ENCODE results near the gene ZBTB43. TPM values are rescaled to one million over a fixed set of nuclear protein-coding genes. Genes with fewer than 3 reads are reported as not detected.

The ZBTB43 gene
- total RNA-seq, 1 experiment from 2014 or later = 15.4 TPM

DNA sequence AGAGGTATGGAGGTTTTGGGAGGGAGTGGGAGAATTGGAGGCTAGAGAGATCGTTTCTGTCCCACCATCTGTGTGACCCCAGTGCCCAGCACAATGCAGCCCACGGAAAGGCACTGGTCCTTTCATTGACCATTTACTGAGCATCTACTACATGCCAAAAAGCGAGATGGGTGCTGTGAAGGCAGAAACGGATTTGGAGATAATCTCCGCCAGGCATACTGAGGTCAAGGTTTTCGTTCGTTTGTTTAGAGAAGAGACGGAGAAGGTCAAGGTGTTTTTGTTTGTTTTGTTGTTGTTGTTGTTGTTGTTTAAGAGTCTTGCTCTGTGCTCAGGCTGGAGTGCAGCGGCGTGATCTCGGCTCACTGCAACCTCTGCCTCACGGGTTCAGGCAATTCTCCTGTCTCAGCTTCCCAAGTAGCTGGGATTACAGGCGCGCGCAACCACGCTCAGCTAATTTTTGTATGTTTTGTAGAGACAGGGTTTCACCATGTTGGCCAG is 593 bp upstream of the ZBTB43 start:
- POLR2A ChIA-PET = interaction anchor here (0.7 kb wide), 1 partner anchor 13 kb away, joined by 4 read pairs; no protein-coding TSS in a partner anchor

More for the DNA sequence above, 593 bp upstream of the ZBTB43 start:
- H3K27me3 ChIP-seq (ENCODE audit: insufficient read depth, low read length) = no peaks in the 10 kb centered on the region
- H3K9ac ChIP-seq (ENCODE audit: low read length) = peak overlapping the region; percentile 75
- TF ChIP-seq JUND (IDR thresholded peaks at IDR 0.05) = no peak
- no peak for TF ChIP-seq ZFX (IDR thresholded peaks at IDR 0.05)
- TF ChIP-seq CBX3 (IDR thresholded peaks at IDR 0.05; ENCODE audit: low read depth) = no peak
- TF ChIP-seq, protein P1, sequence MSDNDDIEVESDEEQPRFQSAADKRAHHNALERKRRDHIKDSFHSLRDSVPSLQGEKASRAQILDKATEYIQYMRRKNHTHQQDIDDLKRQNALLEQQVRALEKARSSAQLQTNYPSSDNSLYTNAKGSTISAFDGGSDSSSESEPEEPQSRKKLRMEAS (IDR thresholded peaks at IDR 0.05) = no peak
- TF ChIP-seq REST (IDR thresholded peaks at IDR 0.05; ENCODE audit: low read depth) = no peak
- no peak for TF ChIP-seq EZH2 (IDR thresholded peaks at IDR 0.05)
- TF ChIP-seq SRF (IDR thresholded peaks at IDR 0.05; ENCODE audit: low read depth) = no peak
- TF ChIP-seq ZNF274 (IDR thresholded peaks at IDR 0.05; ENCODE audit: low read depth, low read length) = no peak
- no peak for TF ChIP-seq TCF7L2 (IDR thresholded peaks at IDR 0.05; ENCODE audit: borderline replicate concordance, extremely low read depth, insufficient read depth, insufficient read length)
- TF ChIP-seq ZBTB33 (IDR thresholded peaks at IDR 0.05; ENCODE audit: extremely low read depth, insufficient replicate concordance, low read length) = no peak
- TF ChIP-seq ATF3 (IDR thresholded peaks at IDR 0.05) = no peak
- TF ChIP-seq RAD21 (IDR thresholded peaks at IDR 0.05; ENCODE audit: low read depth) = no peak
- ATAC-seq (peak; percentile 35; the same call in 1 of the 2 replicates), DNase-seq (ENCODE audit: low read depth, low spot score) (no peak)
- no peaks in the 10 kb centered on the region for H3K9me2 ChIP-seq (ENCODE audit: insufficient read depth)
- RAD21 ChIA-PET (ENCODE audit: low non-redundant PET in 1 of 2, low total read pairs in 2 of 2, uncharacterized antibody in 2 of 2, unreplicated experiment in 2 of 2) = interaction anchor here in 1 of 2 experiments (1.0 kb wide), 1 partner anchor 98 kb away, joined by 4 read pairs; no protein-coding TSS in a partner anchor
- peak overlapping the region; percentile 73 for H3K27ac ChIP-seq (ENCODE audit: low read depth, low read length)
- peaks cover 41% of the 10 kb centered on the region for H3K79me2 ChIP-seq (ENCODE audit: insufficient read depth, low read length)
- H3K4me1 ChIP-seq (ENCODE audit: control insufficient read depth in 1 of 2, insufficient read depth in 2 of 2, low read length in 2 of 2) = peaks cover 7 to 14% of the 10 kb centered on the region in 2 experiments
- peak overlapping the region; percentile 83 for H3K4me2 ChIP-seq (ENCODE audit: low read length)
- H4K20me1 ChIP-seq (ENCODE audit: insufficient read depth) = no peaks in the 10 kb centered on the region
- no peaks in the 10 kb centered on the region for H3K9me3 ChIP-seq (ENCODE audit: control insufficient read depth in 1 of 2, insufficient read depth in 1 of 2, low read depth in 1 of 2, low read length in 2 of 2)
- CTCF ChIA-PET = interaction anchor here (0.8 to 0.9 kb wide), 2 partner anchors 31 to 98 kb away, joined by 3 to 4 read pairs; no protein-coding TSS in a partner anchor
- H2AFZ ChIP-seq (ENCODE audit: low read depth, low read length, poor library complexity, severe bottlenecking) = peak overlapping the region; percentile 24
- 0 out of 4 replicates have a peak, but pooled peaks cover 0 to 4% of the 10 kb centered on the region in 2 experiments for H3K36me3 ChIP-seq (ENCODE audit: control insufficient read depth in 1 of 2, insufficient read depth in 2 of 2, low read length in 2 of 2)
- H3K4me3 ChIP-seq (replicated peaks in 1 of 2; ENCODE audit: low read depth in 1 of 2, low read length in 2 of 2) = peak overlapping the region; percentile 72 to 79
- intact Hi-C loops (cut with micrococcal nuclease) = no loop called here
- BruUV-seq (replicated peaks) = TSS peak; percentile 98

Measured in HCT116 (cell line).